Stimulated activated CD4-positive, alpha-beta T cell treated with anti-CD3 and anti-CD28 coated beads, Interleukin-4, amount 100 ng/mL, for 1 hour (primary cell): ENCODE results near the gene ANXA1.
A peak's percentile ranks its signal among the peaks of the same experiment; 100 is the strongest.

Experiments
- DNase-seq: peaks from one replicate; pipeline ENCODE4 v3.0.0-alpha.2; 2020

ANXA1 gene

GRCh38 chr9:73151653-73152542 lies at the start of gene ANXA1:
Gene ANXA1 (plus strand): TSS chr9:73151865. CDS start chr9:73158536, 6,671 bp downstream.
- DNase-seq: no peak

- no peak for DNase-seq
Measured at GRCh38 chr9:73104342-73104741, 47.3 kb upstream of the ANXA1 start.

GRCh38 chr9:73104921-73105320 lies 46.7 kb upstream of the ANXA1 start:
- no peak for DNase-seq

- peak; percentile 55 for DNase-seq
Measured at GRCh38 chr9:73107489-73108069, 44.1 kb upstream of the ANXA1 start.

GRCh38 chr9:73114058-73114457 lies 37.6 kb upstream of the ANXA1 start:
- no peak for DNase-seq

- DNase-seq: no peak
Measured at GRCh38 chr9:73114958-73115357, 36.7 kb upstream of the ANXA1 start.

GRCh38 chr9:73116031-73116430 lies 35.6 kb upstream of the ANXA1 start:
- DNase-seq: no peak

GRCh38 chr9:73116880-73117279 lies 34.8 kb upstream of the ANXA1 start:
- DNase-seq: no peak

- no peak for DNase-seq
Measured at GRCh38 chr9:73118286-73118685, 33.4 kb upstream of the ANXA1 start.

GRCh38 chr9:73118898-73119554 lies 32.6 kb upstream of the ANXA1 start:
- no peak for DNase-seq

GRCh38 chr9:73121375-73121935 lies 30.2 kb upstream of the ANXA1 start:
- no peak for DNase-seq

GRCh38 chr9:73125651-73126050 lies 26.0 kb upstream of the ANXA1 start:
- no peak for DNase-seq

GRCh38 chr9:73129941-73130685 lies 21.6 kb upstream of the ANXA1 start:
- DNase-seq: no peak

GRCh38 chr9:73131461-73131860 lies 20.2 kb upstream of the ANXA1 start:
- DNase-seq: no peak

- DNase-seq: peak; percentile 57
Measured at GRCh38 chr9:73132034-73132776, 19.5 kb upstream of the ANXA1 start.

GRCh38 chr9:73133022-73133651 lies 18.5 kb upstream of the ANXA1 start:
- DNase-seq: no peak

- DNase-seq: no peak
Measured at GRCh38 chr9:73133921-73134407, 17.7 kb upstream of the ANXA1 start.

GRCh38 chr9:73135394-73135793 lies 16.3 kb upstream of the ANXA1 start:
- no peak for DNase-seq

GRCh38 chr9:73137286-73137899 lies 14.3 kb upstream of the ANXA1 start:
- no peak for DNase-seq

GRCh38 chr9:73137914-73138313 lies 13.8 kb upstream of the ANXA1 start:
- DNase-seq: no peak

GRCh38 chr9:73138516-73138915 lies 13.1 kb upstream of the ANXA1 start:
- DNase-seq: no peak
